AG08396 (cell line): Measurements from ENCODE around the gene TTYH3.
"Not testable (repeated sequence)": the region's sequence is repeated elsewhere in the genome, so short reads cannot be mapped to it uniquely, and the experiment has no call there.

ENCODE experiments used
- DNase-seq: peaks from one replicate; pipeline ENCODE4 v3.0.0; 2012; ENCODE audit warnings: low spot score, mixed read lengths

TTYH3 gene

GRCh38 chr7:2603044-2603965, 28.5 kb upstream of the TTYH3 start:
- no peak for DNase-seq

DNA sequence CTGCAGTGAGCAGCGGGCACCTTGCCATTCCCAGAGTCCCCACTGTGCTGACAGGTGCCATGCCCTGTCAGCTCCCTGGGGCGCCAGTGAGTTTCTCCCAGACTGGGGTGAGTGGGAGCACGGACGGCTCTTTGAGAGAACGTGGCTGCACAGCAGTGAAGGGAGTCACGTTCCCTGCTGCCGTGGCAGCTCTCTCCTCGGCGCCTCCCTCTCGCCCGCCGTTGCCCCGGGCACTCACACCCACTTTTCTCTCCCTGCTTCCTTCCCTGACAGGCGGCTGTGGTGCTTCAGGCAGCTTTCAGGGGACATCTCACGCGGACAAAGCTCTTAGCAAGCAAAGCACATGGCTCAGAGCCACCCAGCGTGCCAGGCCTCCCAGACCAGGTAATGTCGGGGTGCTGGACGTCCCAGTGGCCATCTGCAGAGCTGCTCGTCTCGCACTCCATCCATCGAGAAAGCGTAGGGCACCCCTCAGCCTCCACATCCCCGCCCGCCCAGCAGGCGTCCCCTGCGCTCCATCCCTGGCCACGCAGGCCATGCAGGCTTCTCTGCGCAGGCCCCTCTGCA, 27.1 kb upstream of the TTYH3 start:
- DNase-seq: no peak

DNA sequence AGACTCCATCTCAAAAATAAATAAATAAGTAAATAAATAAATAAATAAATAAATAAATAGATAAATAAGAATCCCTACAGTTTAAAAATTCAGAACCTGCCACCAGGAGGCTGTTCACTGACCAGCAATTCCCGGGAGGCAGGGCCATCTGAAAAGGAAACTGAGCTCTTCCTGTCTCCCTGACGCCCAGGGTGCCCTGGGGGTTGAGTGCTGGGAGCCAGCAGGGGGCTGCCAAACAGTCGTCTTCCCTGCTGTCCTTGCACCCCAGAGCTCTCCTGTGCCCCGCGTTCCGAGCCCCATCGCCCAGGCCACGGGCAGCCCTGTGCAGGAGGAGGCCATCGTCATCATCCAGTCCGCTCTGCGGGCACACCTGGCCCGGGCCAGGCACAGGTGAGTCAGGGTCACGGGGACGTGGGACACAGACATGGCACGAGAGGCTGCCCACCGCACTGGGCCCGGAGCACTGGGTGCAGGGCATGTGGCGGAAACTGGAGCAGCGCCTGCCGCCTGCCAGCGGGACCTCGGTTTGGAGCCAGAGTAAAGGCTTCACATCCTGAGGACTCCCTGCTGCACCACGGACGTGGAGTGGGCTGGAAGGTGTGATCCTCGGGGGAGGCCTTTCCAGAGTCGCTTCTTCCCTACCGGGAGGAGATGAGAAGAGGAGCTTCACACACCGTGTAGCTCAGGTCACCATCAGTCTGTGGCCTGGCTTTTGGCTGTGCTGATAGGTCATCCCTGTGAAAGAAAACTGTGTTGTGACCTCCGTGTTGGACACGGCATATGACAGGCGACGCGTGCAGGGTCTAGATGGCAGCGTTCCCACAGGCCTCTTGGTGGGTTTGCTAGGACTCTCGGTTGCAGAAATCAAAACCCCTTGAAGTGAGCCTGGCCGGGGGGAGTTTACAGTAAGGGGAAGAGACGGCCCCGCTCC, 25.9 kb upstream of the TTYH3 start:
- DNase-seq: no peak

DNA sequence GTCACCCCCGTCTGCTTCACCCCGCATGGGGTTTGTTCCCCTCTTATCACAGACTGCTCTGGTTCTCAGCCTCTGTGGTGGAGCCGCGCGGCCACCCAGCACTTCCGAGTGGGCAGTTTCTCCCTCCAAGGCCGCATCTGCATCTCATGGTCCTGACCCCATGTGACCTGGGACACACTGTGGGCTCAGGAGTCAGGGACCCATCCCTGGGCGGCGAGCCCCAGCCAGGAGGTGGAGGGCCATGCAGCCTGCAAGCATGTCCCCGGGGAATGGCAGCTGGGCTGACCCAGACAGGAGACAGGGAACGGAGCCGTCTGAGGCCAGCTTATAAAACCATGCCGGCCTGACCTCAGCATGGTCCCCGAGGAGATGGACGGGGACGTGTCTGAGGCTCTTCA, 25.2 kb upstream of the TTYH3 start:
- DNase-seq: no peak

- no peak for DNase-seq
Observed at GRCh38 chr7:2607122-2607922, 24.5 kb upstream of the TTYH3 start.

DNA sequence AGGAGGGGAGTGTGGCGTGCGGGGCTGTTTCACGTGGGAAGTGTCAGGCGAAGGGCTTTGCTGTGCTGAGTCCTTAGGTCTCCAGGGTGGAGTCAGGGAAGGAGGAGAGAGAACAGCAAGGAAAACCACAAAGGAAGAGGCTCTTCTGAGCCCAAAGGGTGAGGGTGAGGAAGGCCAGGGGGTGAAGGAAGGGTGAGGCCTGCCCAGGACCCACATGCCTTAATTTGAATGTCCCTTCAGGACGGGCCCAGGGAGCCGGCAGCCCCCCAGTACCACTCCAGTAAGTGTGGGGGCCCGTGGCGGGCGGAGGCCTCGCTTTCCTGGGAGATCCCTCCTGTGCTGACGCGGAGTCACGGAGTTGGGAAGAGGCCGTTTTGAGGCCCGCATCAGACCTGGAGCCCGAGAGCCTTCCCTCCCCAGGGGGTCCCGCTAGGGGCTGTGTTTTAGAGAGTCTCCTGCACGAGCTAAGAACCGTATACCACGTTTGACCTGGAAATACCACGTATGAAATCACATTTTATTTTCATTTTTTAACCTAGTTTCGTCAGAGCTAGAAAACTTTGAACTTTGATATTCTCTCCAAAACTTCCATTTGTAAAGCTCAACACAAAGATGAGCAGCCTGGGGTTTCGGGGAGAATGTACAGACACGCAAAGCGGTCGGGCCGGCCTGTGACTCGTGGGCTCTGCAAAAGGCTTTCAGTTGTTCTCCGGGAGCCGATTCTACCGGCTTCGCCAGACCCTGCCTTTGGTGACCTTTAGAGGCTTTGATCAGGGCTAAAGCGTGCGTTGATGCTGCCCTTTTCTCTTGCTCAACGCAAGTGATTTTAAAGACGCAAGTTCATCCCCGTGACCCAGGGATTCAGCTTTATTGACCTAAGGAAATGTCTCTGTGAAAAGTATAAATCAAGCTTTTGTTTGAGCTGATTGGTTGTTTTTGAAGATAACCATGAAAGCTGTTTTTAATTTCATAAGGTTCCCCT, 23.6 kb upstream of the TTYH3 start:
- no peak for DNase-seq

DNA sequence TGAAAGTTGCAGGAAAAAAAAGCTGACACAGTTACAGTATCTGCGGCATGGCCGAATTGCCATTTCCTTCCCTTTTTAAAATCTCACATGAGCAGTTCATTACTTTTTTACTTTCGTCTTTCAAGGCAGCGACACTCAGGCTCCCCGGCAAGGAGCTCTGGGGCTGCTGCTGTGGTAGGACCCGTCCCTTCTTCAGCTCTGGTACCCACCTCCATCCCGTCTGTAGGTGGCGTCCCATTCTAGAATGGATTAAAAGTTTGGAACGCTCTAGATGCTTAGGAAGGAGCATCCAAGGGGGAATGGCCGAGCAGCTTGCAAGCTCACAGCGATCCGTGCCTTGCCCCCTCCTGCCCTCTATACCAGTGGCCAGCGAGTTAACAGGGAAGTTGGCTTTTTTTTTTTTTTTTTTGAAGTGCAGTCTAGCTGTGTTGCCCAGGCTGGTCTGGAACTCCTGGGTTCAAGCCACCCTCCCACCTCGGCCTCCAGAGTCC, 22.8 kb upstream of the TTYH3 start:
- peak; percentile 63 for DNase-seq

DNA sequence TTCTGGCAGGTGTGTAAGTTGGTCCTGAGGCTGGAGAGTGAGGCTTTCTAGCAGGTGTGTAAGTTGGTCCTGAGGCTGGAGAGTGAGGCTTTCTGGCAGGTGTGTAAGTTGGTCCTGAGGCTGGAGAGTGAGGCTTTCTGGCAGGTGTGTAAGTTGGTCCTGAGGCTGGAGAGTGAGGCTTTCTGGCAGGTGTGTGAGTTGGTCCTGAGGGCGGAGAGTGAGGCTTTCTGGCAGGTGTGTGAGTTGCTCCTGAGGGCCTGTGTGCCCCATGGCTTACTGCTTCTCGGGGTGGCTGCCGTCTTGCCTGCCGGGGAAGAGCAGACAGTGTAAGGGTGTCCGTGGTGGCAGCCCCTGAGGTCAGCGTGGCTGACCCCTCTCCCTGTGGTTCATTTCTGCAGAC, 22.1 kb upstream of the TTYH3 start:
- not testable (repeated sequence) for DNase-seq

DNA sequence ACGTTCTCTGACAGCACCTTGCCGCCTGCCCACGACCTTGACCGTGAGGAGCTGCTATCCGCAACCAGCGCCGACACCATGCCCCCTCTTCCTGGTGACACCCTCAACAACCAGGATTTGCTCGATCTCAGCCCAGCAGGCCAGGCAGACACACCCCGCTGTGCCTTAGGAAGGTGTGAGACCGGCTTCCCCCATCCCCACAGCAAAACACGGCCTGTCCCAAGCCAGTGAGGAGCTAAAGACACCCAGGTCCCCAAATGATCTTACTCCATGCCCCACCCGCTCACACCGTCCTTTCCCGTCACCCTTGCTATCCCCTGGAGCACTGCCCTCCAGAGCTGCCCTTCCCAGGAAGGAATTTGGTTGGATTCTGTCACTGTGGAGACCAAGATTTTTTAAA, 21.3 kb upstream of the TTYH3 start:
- no peak for DNase-seq

DNA sequence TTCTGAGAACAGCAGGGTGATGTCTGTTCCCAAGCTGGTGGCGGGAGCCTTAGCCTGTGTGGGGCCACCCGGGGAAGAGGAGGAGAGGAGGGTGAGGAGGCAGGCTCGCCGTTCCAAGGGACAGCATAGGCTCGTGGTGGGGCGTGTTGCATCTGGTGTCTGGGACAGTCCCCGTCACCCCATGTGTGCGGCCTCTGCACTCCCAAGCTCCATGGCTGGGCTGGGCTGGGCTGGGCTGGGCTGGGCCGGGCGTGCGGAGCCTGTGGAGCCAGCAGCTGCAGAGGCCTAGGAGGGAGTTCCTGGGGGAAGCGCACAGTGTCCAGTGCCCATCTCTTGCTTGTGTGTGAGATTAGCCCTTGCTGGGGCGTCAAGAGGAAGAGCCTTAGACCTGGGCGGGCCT, 20.9 kb upstream of the TTYH3 start:
- DNase-seq: no peak

DNA sequence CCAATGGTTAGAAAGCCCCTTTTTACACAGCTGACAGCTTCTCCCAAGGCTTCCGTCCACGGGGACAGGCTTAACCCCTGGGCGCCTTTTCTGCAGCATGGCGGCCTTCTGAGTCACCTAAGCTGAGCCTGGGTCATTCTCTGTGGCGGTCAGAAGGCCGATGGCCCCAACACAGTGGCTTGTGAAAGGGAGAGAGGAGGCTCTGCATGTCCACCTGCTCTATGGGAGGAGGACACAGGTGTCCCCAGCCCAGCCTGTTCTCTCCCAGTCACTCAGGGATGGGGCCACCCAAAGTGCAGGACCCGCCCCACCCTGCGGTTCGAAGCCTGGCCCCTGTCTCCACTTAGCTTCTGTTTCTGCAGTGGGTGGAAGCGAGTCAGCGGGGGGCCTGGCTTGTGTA, 20.4 kb upstream of the TTYH3 start:
- no peak for DNase-seq

GRCh38 chr7:2611922-2612321, 19.9 kb upstream of the TTYH3 start:
- no peak for DNase-seq

- DNase-seq: no peak
Observed at GRCh38 chr7:2612445-2613097, 19.2 kb upstream of the TTYH3 start.

DNA sequence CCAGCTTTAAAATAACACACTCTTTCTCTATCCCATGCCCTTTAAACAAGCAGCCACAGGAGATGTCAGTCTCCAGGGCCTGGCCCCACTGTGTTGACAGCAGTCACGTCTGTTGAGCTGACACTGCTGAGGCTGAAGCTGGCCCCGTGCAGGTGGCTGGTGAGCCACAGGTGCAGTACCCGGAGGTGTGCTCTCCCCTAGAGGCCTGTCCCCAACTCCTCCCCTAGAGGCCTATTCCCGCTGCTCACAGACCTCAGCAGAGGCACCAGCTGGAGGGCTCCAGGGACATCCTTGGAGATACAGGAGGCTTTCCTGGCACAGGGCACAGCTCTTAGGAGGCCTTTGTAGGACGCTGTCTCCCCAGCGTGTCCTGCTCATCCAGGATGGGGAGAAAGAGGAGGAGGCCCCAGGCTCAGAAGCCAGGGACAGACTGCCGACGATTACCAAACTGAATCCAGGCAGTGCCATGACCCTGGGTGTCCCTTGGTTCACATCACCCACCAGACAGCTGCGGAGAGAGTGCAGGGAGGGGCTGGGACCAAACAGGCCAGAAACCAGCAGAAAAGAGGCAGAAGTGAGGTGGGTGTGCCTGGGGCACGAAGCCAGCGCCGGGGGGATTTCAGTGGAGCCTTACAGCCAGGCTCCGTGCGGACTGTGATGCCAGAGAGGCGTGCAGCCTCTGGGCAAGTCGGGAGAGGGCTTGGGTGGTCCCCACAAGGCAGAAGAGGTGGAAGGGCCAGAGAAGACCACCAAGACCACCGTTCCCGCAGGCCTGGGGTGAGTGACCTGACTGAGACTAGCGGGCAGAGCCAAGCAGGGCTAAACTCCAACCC, 18.5 kb upstream of the TTYH3 start:
- no peak for DNase-seq

DNA sequence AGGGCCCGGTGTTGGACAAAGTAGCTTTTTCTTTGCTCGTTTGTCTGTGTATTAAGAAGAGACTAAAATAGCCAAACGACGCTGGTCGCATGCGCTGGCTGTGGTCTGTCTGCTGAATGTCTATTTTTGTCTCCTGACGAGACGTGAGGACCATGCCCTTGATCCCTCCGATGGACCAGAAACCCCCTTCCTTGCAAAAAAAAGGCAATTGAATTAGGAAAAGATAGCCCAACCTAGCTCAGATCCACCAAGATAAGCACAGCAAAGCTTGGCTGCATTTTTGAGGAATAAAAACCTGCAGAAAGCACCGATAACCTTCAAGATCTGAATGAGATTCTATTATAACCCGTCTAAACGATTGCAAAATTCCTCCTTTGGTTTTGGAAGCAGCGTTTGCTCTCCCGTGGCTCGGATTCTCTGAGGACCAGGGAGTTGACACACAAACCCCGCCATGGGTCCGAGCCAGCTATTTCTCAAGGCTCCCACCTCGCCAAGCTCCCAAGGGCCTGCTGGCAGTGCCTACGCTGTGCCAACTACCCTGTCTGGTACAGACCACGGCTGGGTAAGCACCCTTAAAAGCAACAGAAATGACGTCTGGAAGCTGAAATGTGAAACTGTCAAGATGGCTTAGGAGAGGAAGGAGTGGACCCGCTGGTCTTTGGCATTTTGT, 17.7 kb upstream of the TTYH3 start:
- peak; percentile 69 for DNase-seq

DNA sequence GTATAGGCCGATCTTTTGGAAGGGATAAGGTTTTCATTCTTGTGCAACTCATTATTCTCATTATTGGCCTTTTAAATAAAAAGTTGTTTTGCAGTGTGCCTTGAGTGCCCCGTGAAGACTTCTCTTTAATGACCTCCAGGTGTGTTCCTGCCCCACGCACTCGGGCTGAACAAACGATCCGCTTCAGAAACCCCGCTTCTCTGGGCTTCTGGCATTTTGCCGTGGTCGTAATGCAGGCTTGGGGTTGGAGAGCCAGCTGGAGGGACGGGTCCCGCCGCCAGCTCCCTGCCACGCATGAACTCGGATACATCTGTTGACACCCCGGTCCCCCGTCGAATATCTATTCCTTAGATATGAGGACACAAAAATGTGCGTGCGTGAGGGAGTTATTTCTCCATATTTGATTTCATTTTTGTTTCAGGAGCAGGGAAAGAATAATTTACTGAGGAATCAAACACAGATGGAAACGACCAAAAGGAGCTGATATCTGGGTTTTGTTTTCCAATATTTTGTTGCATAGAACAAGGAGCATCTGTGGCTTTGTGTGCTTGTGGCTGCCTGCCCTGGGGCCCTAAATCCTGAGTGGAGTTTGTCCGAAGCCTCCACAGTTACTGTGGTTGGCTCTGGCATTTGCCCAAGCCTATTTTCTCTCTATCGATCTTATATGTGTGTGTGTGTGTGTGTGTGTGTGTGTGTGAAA, 17.0 kb upstream of the TTYH3 start:
- DNase-seq: no peak
